ENCODE data around the gene WDR53. TPM values are rescaled to one million over a fixed set of nuclear protein-coding genes. Genes with fewer than 3 reads are reported as not detected.

WDR53 gene
- total and polyA plus RNA-seq, 9 of the 15 experiments (the other 6 are each of a cell fraction or from before 2014, with no cell fraction given), result 13.0 to 34.5 (median 20.9) TPM

DNA sequence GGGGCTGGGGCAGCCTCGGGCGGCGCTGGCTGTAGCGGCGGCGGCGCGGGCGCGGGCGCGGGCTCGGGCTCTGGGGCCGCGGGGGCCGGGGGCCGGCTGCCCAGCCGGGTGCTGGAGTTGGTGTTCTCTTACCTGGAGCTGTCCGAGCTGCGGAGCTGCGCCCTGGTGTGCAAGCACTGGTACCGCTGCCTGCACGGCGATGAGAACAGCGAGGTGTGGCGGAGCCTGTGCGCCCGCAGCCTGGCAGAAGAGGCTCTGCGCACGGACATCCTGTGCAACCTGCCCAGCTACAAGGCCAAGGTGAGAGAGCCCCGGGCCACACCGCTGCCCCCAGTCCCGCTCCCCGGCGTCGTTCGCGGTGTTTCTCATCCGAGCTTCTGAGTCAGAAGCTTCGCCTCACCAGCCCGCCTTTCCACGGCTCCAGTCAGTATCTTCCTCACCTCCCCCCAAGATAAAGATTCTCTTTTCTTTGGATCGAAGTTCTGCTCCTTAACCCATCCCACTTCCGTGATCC, 706 bp upstream of the WDR53 start:
- in situ Hi-C loops (cut with MboI), result no loop called here
- H2AFZ ChIP-seq (ENCODE audit: low read depth, low read length), result peak overlapping the region; percentile 40; the same call in 1 of the 2 replicates
- POLR2A ChIA-PET, result interaction anchor here (0.6 to 1.8 kb wide), 17 partner anchors 7 to 472 kb away, joined by 3 to 5 read pairs (median 3); no protein-coding TSS in a partner anchor
- TF ChIP-seq ZNF589 (CRISPR knock-in tag; IDR thresholded peaks at IDR 0.05; ENCODE audit: low read depth) (no peak), ZNF239 (CRISPR knock-in tag; IDR thresholded peaks at IDR 0.05) (no peak), ZNF263 (CRISPR knock-in tag; IDR thresholded peaks at IDR 0.05; ENCODE audit: borderline replicate concordance) (0 out of 2 replicates have a peak, but pooled peaks have one; percentile 19), RBBP5 (IDR thresholded peaks at IDR 0.05; ENCODE audit: borderline replicate concordance, insufficient read depth, low read length, poor library complexity, severe bottlenecking) (peak; percentile 46), OTX1 (CRISPR knock-in tag; IDR thresholded peaks at IDR 0.05) (no peak), YY1 (IDR thresholded peaks at IDR 0.05; ENCODE audit: borderline replicate concordance in 1 of 3, control insufficient read depth in 1 of 3, extremely low read depth in 1 of 3, insufficient read depth in 3 of 3, insufficient read length in 1 of 3, insufficient replicate concordance in 2 of 3, low read depth in 1 of 3, low read length in 2 of 3) (no peak)
- TF ChIP-seq, protein P1, sequence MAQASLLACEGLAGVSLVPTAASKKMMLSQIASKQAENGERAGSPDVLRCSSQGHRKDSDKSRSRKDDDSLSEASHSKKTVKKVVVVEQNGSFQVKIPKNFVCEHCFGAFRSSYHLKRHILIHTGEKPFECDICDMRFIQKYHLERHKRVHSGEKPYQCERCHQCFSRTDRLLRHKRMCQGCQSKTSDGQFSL (CRISPR knock-in tag; IDR thresholded peaks at IDR 0.05), result 0 out of 2 replicates have a peak, but pooled peaks have one; percentile 29
- TF ChIP-seq, protein P1 (tag; IDR thresholded peaks at IDR 0.05), result no peak
- TF ChIP-seq, protein P2, sequence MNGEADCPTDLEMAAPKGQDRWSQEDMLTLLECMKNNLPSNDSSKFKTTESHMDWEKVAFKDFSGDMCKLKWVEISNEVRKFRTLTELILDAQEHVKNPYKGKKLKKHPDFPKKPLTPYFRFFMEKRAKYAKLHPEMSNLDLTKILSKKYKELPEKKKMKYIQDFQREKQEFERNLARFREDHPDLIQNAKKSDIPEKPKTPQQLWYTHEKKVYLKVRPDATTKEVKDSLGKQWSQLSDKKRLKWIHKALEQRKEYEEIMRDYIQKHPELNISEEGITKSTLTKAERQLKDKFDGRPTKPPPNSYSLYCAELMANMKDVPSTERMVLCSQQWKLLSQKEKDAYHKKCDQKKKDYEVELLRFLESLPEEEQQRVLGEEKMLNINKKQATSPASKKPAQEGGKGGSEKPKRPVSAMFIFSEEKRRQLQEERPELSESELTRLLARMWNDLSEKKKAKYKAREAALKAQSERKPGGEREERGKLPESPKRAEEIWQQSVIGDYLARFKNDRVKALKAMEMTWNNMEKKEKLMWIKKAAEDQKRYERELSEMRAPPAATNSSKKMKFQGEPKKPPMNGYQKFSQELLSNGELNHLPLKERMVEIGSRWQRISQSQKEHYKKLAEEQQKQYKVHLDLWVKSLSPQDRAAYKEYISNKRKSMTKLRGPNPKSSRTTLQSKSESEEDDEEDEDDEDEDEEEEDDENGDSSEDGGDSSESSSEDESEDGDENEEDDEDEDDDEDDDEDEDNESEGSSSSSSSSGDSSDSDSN (IDR thresholded peaks at IDR 0.05; ENCODE audit: borderline replicate concordance in 1 of 2, low read depth in 2 of 2, low read length in 2 of 2), result peak in 1 of 2 experiments; percentile 72; a peak in 2 of 4 replicates
- TF ChIP-seq, protein P3, sequence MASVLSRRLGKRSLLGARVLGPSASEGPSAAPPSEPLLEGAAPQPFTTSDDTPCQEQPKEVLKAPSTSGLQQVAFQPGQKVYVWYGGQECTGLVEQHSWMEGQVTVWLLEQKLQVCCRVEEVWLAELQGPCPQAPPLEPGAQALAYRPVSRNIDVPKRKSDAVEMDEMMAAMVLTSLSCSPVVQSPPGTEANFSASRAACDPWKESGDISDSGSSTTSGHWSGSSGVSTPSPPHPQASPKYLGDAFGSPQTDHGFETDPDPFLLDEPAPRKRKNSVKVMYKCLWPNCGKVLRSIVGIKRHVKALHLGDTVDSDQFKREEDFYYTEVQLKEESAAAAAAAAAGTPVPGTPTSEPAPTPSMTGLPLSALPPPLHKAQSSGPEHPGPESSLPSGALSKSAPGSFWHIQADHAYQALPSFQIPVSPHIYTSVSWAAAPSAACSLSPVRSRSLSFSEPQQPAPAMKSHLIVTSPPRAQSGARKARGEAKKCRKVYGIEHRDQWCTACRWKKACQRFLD (CRISPR knock-in tag; IDR thresholded peaks at IDR 0.05), result 0 out of 2 replicates have a peak, but pooled peaks have one; percentile 20
- TF ChIP-seq, protein P4, sequence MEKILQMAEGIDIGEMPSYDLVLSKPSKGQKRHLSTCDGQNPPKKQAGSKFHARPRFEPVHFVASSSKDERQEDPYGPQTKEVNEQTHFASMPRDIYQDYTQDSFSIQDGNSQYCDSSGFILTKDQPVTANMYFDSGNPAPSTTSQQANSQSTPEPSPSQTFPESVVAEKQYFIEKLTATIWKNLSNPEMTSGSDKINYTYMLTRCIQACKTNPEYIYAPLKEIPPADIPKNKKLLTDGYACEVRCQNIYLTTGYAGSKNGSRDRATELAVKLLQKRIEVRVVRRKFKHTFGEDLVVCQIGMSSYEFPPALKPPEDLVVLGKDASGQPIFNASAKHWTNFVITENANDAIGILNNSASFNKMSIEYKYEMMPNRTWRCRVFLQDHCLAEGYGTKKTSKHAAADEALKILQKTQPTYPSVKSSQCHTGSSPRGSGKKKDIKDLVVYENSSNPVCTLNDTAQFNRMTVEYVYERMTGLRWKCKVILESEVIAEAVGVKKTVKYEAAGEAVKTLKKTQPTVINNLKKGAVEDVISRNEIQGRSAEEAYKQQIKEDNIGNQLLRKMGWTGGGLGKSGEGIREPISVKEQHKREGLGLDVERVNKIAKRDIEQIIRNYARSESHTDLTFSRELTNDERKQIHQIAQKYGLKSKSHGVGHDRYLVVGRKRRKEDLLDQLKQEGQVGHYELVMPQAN (IDR thresholded peaks at IDR 0.05; ENCODE audit: borderline replicate concordance), result 0 out of 2 replicates have a peak, but pooled peaks have one; percentile 20
- peak in 2 of 4 experiments; percentile 45 to 50 for DNase-seq (ENCODE audit: extremely low read depth in 1 of 4, low spot score in 3 of 4)
- H3K9me1 ChIP-seq (ENCODE audit: control insufficient read depth, insufficient read depth, low read length), result no peaks in the 10 kb centered on the region
- H3K27ac ChIP-seq (ENCODE audit: extremely low read depth, low read depth, low read length), result peak overlapping the region; percentile 92
- H3K9ac ChIP-seq (ENCODE audit: insufficient read depth in 1 of 2, low read depth in 2 of 2, low read length in 2 of 2), result peak overlapping the region; percentile 94 to 98
- H3K27me3 ChIP-seq (ENCODE audit: control insufficient read depth in 2 of 2, insufficient read depth in 2 of 2, low read length in 2 of 2), result no peaks in the 10 kb centered on the region
- no peak for FAIRE-seq
- intact Hi-C loops (cut with micrococcal nuclease), result loop anchor here (2.0 to 5.0 kb wide), 2 partner anchors 42 to 64 kb away; no protein-coding TSS in a partner anchor
- H4K20me1 ChIP-seq (replicated peaks; ENCODE audit: control insufficient read depth, insufficient read depth, low read length), result peaks cover 13% of the 10 kb centered on the region
- BruUV-seq (replicated peaks), result no TSS peak
- peak overlapping the region; percentile 87 for H3K4me3 ChIP-seq
- CTCF ChIA-PET (ENCODE audit: low intra/inter-chr PET ratio), result no interaction called here
- WGBS (ENCODE audit: insufficient coverage, low coverage, missing lambda C conversion rate), result under 1% methylated on average over 26 of the region's 44 CpGs
- peaks cover 72% of the 10 kb centered on the region for H3K79me2 ChIP-seq (ENCODE audit: control insufficient read depth, insufficient read depth, low read length)
- peak; percentile 24 for ATAC-seq
- H3K9me3 ChIP-seq (replicated peaks; ENCODE audit: control insufficient read depth, insufficient read depth, low read depth, low read length), result no peaks in the 10 kb centered on the region
- peaks cover 43% of the 10 kb centered on the region for H3K36me3 ChIP-seq (ENCODE audit: control insufficient read depth, insufficient read depth, low read length)
- H3K4me1 ChIP-seq (replicated peaks in 1 of 2; ENCODE audit: control insufficient read depth in 2 of 2, insufficient read depth in 2 of 2, low read length in 2 of 2), result peaks cover 27 to 32% of the 10 kb centered on the region in 2 experiments
- peak overlapping the region; percentile 95 for H3K4me2 ChIP-seq (ENCODE audit: insufficient read depth, low read length)
